SK-N-SH treated with all-trans-retinoic acid at 6 μM for 48 hours (cell line): ENCODE measurements around the gene CCND2.

Experiments used
- ATAC-seq: fragments of 200-7000 bp; cut with Tn5 transposase; 3 replicates; pipeline ENCODE4 v1.9.1; 2020; ENCODE audit warnings: mild to moderate bottlenecking, moderate library complexity
- ARNTL ChIP-seq: fragments of 450-650 bp; formaldehyde crosslinking; IDR thresholded peaks from 2 replicates; pipeline ENCODE4 v1.5.0; 2020; ENCODE audit warnings: low read depth, mild to moderate bottlenecking, moderate library complexity, borderline replicate concordance
- BACH2 ChIP-seq: fragments of 250-450 bp; sonication (Bioruptor Pico); IDR thresholded peaks from 2 replicates; pipeline ENCODE4 v1.9.0; 2021; ENCODE audit warnings: mild to moderate bottlenecking, borderline replicate concordance
- CREB5 ChIP-seq: fragments of 250-450 bp; sonication (Bioruptor Pico); IDR thresholded peaks from 2 replicates; pipeline ENCODE4 v1.5.1; 2020; ENCODE audit warnings: low read depth, mild to moderate bottlenecking, moderate library complexity
- GLIS3 ChIP-seq: fragments of 250-450 bp; sonication (Bioruptor Pico); IDR thresholded peaks from 2 replicates; pipeline ENCODE4 v1.5.0; 2020; ENCODE audit warnings: mild to moderate bottlenecking, moderate library complexity
- ISL1 ChIP-seq: fragments of 250-450 bp; sonication (Bioruptor Pico); IDR thresholded peaks from 2 replicates; pipeline ENCODE4 v2.1.2; 2022; ENCODE audit warnings: mild to moderate bottlenecking, moderate library complexity
- OSR1 ChIP-seq: fragments of 250-450 bp; sonication (Bioruptor Pico); IDR thresholded peaks from 2 replicates; pipeline ENCODE4 v1.8.0; 2022; ENCODE audit warnings: moderate library complexity, mild to moderate bottlenecking, inconsistent platforms
- PPARA ChIP-seq: fragments of 250-450 bp; sonication (Bioruptor Pico); IDR thresholded peaks from 2 replicates; pipeline ENCODE4 v1.5.0; 2020; ENCODE audit warnings: mild to moderate bottlenecking, borderline replicate concordance
- RARB ChIP-seq: fragments of 250-450 bp; sonication (Bioruptor Pico); IDR thresholded peaks from 2 replicates; pipeline ENCODE4 v1.8.0; 2021; ENCODE audit warnings: mild to moderate bottlenecking, moderate library complexity
- SNAI2 ChIP-seq: fragments of 250-450 bp; sonication (Bioruptor Pico); IDR thresholded peaks from 2 replicates; pipeline ENCODE4 v1.5.0; 2020; ENCODE audit warnings: mild to moderate bottlenecking, moderate library complexity
- TCF4 ChIP-seq: fragments of 250-450 bp; sonication (Bioruptor Pico); IDR thresholded peaks from 2 replicates; pipeline ENCODE4 v1.8.0; 2021; ENCODE audit warnings: mild to moderate bottlenecking, moderate library complexity, borderline replicate concordance
- TOX ChIP-seq: fragments of 250-450 bp; sonication (Bioruptor Pico); IDR thresholded peaks from 2 replicates; pipeline ENCODE4 v1.8.0; 2021; ENCODE audit warnings: mild to moderate bottlenecking, moderate library complexity, borderline replicate concordance
- ZC3H10 ChIP-seq: fragments of 250-450 bp; sonication (Bioruptor Pico); IDR thresholded peaks from 2 replicates; pipeline ENCODE4 v1.5.1; 2021; ENCODE audit warnings: mild to moderate bottlenecking, moderate library complexity
- ZFP3 ChIP-seq: fragments of 250-450 bp; sonication (Bioruptor Pico); IDR thresholded peaks from 2 replicates; pipeline ENCODE4 v1.5.0; 2020; ENCODE audit warnings: mild to moderate bottlenecking, moderate library complexity
- ZFP30 ChIP-seq: fragments of 450-650 bp; formaldehyde crosslinking; IDR thresholded peaks from 2 replicates; pipeline ENCODE4 v1.5.0; 2022; ENCODE audit warnings: mild to moderate bottlenecking, moderate library complexity
- ZNF565 ChIP-seq: fragments of 450-650 bp; formaldehyde crosslinking; conservative IDR thresholded peaks from 2 replicates; pipeline ENCODE4 v1.5.0; 2020; ENCODE audit warnings: low read depth, mild to moderate bottlenecking, moderate library complexity
- ZNF70 ChIP-seq: fragments of 450-650 bp; formaldehyde crosslinking; IDR thresholded peaks from 2 replicates; pipeline ENCODE4 v1.5.0; 2020; ENCODE audit warnings: mild to moderate bottlenecking, moderate library complexity
- ZNF8 ChIP-seq: fragments of 450-650 bp; formaldehyde crosslinking; IDR thresholded peaks from 2 replicates; pipeline ENCODE4 v1.5.0; 2020; ENCODE audit warnings: mild to moderate bottlenecking, moderate library complexity
- TF ChIP-seq, protein P1 (sequence below): fragments of 250-450 bp; sonication (Bioruptor Pico); IDR thresholded peaks from 2 replicates; pipeline ENCODE4 v1.5.0; 2020; ENCODE audit warnings: mild to moderate bottlenecking, moderate library complexity
- TF ChIP-seq, protein P2 (sequence below): fragments of 250-450 bp; sonication (Bioruptor Pico); IDR thresholded peaks from 2 replicates; pipeline ENCODE4 v1.8.0; 2021; ENCODE audit warnings: low read depth, mild to moderate bottlenecking, moderate library complexity, borderline replicate concordance
- TF ChIP-seq, protein P3 (sequence below): fragments of 250-450 bp; sonication (Bioruptor Pico); IDR thresholded peaks from 2 replicates; pipeline ENCODE4 v1.5.1; 2021; ENCODE audit warnings: mild to moderate bottlenecking, moderate library complexity

CCND2 gene

GRCh38 chr12:4239746-4240145, 33.8 kb upstream of the CCND2 start (continued):
- TF ChIP-seq CREB5 (CRISPR knock-in tag) = no peak

DNA sequence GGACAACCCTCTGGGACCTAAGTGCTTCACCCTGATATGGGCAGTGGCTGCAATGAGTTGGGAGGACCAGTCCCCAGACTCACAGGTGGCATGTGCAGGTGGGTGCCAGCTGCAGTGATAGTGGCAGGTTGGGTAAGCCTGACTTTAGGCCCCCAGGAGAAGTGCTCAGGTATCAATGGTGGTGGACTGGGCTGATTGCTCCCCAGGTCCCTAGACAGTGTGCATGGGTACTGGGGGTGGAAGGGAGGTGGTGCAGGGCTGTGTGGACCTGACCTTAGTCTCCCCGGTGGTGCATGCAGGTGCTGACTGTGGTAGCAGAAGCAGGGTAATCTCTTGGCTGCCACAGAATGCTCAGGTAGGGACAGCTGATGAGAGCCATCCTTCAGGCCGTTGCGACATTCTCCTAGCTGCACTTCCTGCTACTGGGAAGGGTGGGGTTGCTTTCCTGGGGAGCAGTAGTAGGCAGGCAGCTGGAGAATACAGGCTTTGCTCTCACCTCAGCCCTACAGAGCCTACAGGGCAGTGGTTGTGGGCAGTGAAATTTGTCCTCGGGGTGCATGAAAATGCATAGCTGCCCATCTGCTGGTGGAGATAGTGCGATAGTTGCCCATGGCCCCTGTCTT, 33.3 kb upstream of the CCND2 start:
- no peak for ATAC-seq
- no peak for TF ChIP-seq PPARA (CRISPR knock-in tag)
- TF ChIP-seq, all 23 proteins: peak for 0

- no peak for TF ChIP-seq ARNTL (CRISPR knock-in tag)
- no peak for TF ChIP-seq BACH2
- no peak for TF ChIP-seq ZC3H10 (CRISPR knock-in tag)
- TF ChIP-seq, protein P1, sequence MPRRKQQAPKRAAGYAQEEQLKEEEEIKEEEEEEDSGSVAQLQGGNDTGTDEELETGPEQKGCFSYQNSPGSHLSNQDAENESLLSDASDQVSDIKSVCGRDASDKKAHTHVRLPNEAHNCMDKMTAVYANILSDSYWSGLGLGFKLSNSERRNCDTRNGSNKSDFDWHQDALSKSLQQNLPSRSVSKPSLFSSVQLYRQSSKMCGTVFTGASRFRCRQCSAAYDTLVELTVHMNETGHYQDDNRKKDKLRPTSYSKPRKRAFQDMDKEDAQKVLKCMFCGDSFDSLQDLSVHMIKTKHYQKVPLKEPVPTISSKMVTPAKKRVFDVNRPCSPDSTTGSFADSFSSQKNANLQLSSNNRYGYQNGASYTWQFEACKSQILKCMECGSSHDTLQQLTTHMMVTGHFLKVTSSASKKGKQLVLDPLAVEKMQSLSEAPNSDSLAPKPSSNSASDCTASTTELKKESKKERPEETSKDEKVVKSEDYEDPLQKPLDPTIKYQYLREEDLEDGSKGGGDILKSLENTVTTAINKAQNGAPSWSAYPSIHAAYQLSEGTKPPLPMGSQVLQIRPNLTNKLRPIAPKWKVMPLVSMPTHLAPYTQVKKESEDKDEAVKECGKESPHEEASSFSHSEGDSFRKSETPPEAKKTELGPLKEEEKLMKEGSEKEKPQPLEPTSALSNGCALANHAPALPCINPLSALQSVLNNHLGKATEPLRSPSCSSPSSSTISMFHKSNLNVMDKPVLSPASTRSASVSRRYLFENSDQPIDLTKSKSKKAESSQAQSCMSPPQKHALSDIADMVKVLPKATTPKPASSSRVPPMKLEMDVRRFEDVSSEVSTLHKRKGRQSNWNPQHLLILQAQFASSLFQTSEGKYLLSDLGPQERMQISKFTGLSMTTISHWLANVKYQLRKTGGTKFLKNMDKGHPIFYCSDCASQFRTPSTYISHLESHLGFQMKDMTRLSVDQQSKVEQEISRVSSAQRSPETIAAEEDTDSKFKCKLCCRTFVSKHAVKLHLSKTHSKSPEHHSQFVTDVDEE (CRISPR knock-in tag) = no peak
- no peak for TF ChIP-seq ZNF70 (CRISPR knock-in tag)
- TF ChIP-seq, protein P2, sequence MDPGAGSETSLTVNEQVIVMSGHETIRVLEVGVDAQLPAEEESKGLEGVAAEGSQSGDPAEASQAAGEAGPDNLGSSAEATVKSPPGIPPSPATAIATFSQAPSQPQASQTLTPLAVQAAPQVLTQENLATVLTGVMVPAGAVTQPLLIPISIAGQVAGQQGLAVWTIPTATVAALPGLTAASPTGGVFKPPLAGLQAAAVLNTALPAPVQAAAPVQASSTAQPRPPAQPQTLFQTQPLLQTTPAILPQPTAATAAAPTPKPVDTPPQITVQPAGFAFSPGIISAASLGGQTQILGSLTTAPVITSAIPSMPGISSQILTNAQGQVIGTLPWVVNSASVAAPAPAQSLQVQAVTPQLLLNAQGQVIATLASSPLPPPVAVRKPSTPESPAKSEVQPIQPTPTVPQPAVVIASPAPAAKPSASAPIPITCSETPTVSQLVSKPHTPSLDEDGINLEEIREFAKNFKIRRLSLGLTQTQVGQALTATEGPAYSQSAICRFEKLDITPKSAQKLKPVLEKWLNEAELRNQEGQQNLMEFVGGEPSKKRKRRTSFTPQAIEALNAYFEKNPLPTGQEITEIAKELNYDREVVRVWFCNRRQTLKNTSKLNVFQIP (CRISPR knock-in tag) = no peak
- TF ChIP-seq ZNF8 (CRISPR knock-in tag) = no peak
- TF ChIP-seq PPARA (CRISPR knock-in tag) = no peak
- TF ChIP-seq ZFP30 (CRISPR knock-in tag) = no peak
- no peak for TF ChIP-seq ISL1
- TF ChIP-seq OSR1 (CRISPR knock-in tag) = no peak
- ATAC-seq = no peak
Measured at GRCh38 chr12:4240981-4241380, 32.6 kb upstream of the CCND2 start.

DNA sequence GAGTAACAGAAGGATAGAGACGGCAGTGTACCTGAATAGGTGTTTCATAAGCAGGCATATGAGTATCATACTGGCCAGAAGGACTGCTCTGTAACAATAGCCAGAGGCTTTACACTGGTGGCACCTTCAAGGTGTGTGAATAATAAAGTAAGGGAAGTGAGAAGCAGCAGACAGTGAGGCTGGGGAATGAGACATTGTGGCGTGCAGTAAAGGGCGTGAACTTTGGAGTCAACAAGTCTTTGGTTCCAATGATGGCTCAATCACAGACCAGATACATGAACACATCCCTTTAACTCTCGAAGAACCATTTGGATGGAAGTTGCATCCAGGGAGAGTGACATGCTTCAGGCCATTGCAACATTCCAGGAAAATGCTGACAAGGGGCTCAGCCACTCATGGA, 32.0 kb upstream of the CCND2 start:
- ATAC-seq = no peak
- TF ChIP-seq, protein P2 (CRISPR knock-in tag) = no peak
- TF ChIP-seq CREB5 (CRISPR knock-in tag) = no peak
- no peak for TF ChIP-seq ZNF70 (CRISPR knock-in tag)
- TF ChIP-seq, protein P3, sequence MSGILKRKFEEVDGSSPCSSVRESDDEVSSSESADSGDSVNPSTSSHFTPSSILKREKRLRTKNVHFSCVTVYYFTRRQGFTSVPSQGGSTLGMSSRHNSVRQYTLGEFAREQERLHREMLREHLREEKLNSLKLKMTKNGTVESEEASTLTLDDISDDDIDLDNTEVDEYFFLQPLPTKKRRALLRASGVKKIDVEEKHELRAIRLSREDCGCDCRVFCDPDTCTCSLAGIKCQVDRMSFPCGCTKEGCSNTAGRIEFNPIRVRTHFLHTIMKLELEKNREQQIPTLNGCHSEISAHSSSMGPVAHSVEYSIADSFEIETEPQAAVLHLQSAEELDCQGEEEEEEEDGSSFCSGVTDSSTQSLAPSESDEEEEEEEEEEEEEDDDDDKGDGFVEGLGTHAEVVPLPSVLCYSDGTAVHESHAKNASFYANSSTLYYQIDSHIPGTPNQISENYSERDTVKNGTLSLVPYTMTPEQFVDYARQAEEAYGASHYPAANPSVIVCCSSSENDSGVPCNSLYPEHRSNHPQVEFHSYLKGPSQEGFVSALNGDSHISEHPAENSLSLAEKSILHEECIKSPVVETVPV (CRISPR knock-in tag) = no peak
- TF ChIP-seq GLIS3 (CRISPR knock-in tag) = no peak
- TF ChIP-seq SNAI2 (CRISPR knock-in tag) = no peak
- no peak for TF ChIP-seq OSR1 (CRISPR knock-in tag)
- no peak for TF ChIP-seq BACH2
- TF ChIP-seq ISL1 = no peak
- no peak for TF ChIP-seq TCF4 (CRISPR knock-in tag)
- no peak for TF ChIP-seq ZNF565 (CRISPR knock-in tag)
- TF ChIP-seq RARB (CRISPR knock-in tag) = no peak
- no peak for TF ChIP-seq TOX (CRISPR knock-in tag)
- TF ChIP-seq ZC3H10 (CRISPR knock-in tag) = no peak
- TF ChIP-seq, protein P1 (CRISPR knock-in tag) = no peak
- no peak for TF ChIP-seq PPARA (CRISPR knock-in tag)
- no peak for TF ChIP-seq ZFP3 (CRISPR knock-in tag)
